T-cell (primary cell): ENCODE data around the gene HOXB7. TPM values are rescaled to one million over a fixed set of nuclear protein-coding genes. Genes with fewer than 3 reads are reported as not detected.
A peak's percentile ranks its signal among the peaks of the same experiment; 100 is the strongest.

Experiments used
- ATAC-seq, 4 experiments: fragments of 200-7000 bp in 3 of 4; fragments of 150-1000 bp in 1 of 4; cut with Tn5 transposase; replicated peaks in 1 of 4; 1 replicate in 3 of 4; 2 replicates in 1 of 4; pipeline ENCODE4 v1.10.0; 2021; ENCODE audit warnings: moderate library complexity in 3 of 4, mild to moderate bottlenecking in 2 of 4, moderate number of reproducible peaks in 1 of 4
- CTCF ChIA-PET, 2 donors: fragments of 300-600 bp; sonication (Branson Sonifier 250); formaldehyde crosslinking; loops; one replicate each; lab custom pipeline; 2022; ENCODE audit warnings: antibody characterized with exemption in 2 of 2; lab: Charles Lee
- POLR2A ChIA-PET, 2 donors: fragments of 300-600 bp; sonication (Branson Sonifier 250); formaldehyde crosslinking; loops; one replicate each; lab custom pipeline; 2022; ENCODE audit warnings: antibody characterized with exemption in 2 of 2; lab: Charles Lee
- DNase-seq, 35 experiments: peaks; one replicate each; pipeline versions ENCODE4 v3.0.0 to v3.0.0-alpha.2; 2013 to 2023
- H3K27ac ChIP-seq: one replicate; pipeline ENCODE4 v1.5.1; 2013; ENCODE audit warnings: low read length
- H3K27me3 ChIP-seq, 2 experiments: replicated peaks in 1 of 2; 1 replicate in 1 of 2; 2 replicates in 1 of 2; pipeline versions ENCODE4 v1.6.1 to v1.7.0; 2013; ENCODE audit warnings: low read length in 1 of 2, mixed read lengths in 1 of 2; ENCODE audit not compliant: control insufficient read depth in 2 of 2, insufficient read depth in 2 of 2; ENCODE audit errors: extremely low read depth in 1 of 2
- H3K36me3 ChIP-seq, 2 donors: 1 replicate in 1 of 2; 2 replicates in 1 of 2; pipeline versions ENCODE4 v1.6.1 to v1.7.0; 2013; ENCODE audit warnings: low read length in 1 of 2; ENCODE audit not compliant: control insufficient read depth in 2 of 2, insufficient read depth in 1 of 2; ENCODE audit errors: extremely low read depth in 1 of 2
- H3K4me1 ChIP-seq, 2 experiments: 1 replicate in 1 of 2; 2 replicates in 1 of 2; pipeline versions ENCODE4 v1.6.1 to v1.7.0; 2013; ENCODE audit warnings: low read length in 2 of 2, mixed read lengths in 1 of 2; ENCODE audit not compliant: insufficient read depth in 2 of 2, control insufficient read depth in 1 of 2; ENCODE audit errors: extremely low read depth in 1 of 2
- H3K4me3 ChIP-seq, 2 donors: 1 replicate in 1 of 2; 2 replicates in 1 of 2; pipeline versions ENCODE4 v1.5.1 to v1.7.0; 2013; ENCODE audit warnings: mild to moderate bottlenecking in 2 of 2, low read length in 1 of 2, moderate library complexity in 1 of 2; ENCODE audit not compliant: control insufficient read depth in 1 of 2; ENCODE audit errors: extremely low read depth in 1 of 2
- H3K9me3 ChIP-seq: 2 replicates; pipeline ENCODE4 v1.7.0; 2013
- H3K27ac Mint-ChIP-seq, 2 donors: one replicate each; pipeline ENCODE4 v1.8.0; 2020 to 2021; ENCODE audit warnings: mild to moderate bottlenecking in 2 of 2, mixed read lengths in 2 of 2
- H3K27me3 Mint-ChIP-seq, 2 donors: one replicate each; pipeline ENCODE4 v1.8.0; 2021 to 2022; ENCODE audit warnings: mixed read lengths in 2 of 2
- H3K36me3 Mint-ChIP-seq: one replicate; pipeline ENCODE4 v1.8.0; 2021; ENCODE audit warnings: mixed read lengths
- H3K4me1 Mint-ChIP-seq, 3 donors: one replicate each; pipeline ENCODE4 v1.8.0; 2020 to 2022; ENCODE audit warnings: mixed read lengths in 3 of 3, mild to moderate bottlenecking in 1 of 3
- H3K4me3 Mint-ChIP-seq, 3 donors: one replicate each; pipeline ENCODE4 v1.8.0; 2020 to 2022; ENCODE audit warnings: mild to moderate bottlenecking in 3 of 3, mixed read lengths in 3 of 3, moderate library complexity in 3 of 3
- H3K9me3 Mint-ChIP-seq, 3 donors: one replicate each; pipeline ENCODE4 v1.8.0; 2020 to 2022; ENCODE audit warnings: mixed read lengths in 3 of 3
- WGBS: methylation state at CpG from one replicate; pipeline ENCODE4 v1.1.5; 2013; ENCODE audit warnings: missing lambda C conversion rate; ENCODE audit not compliant: insufficient coverage; 5-methylcytosine and 5-hydroxymethylcytosine counted together
- total RNA-seq, 35 experiments: library from RNA in 6 of 35; stranded (reverse) in 6 of 35; fragments of 120-200 nt in 1 of 35; gene quantifications; one replicate each; pipeline versions ENCODE4 v1.2.1 to v1.2.4 and lab custom pipeline; 2013 to 2026

The HOXB7 gene
- total RNA-seq, 5 donors from 2014 or later (not counting 1 experiment from before 2014, with no cell fraction given): 0.47 to 0.66 (median 0.60) TPM; not detected in 2

- H3K27me3 Mint-ChIP-seq: peaks cover 69 to 97% of the 10 kb centered on the region in 2 donors
- Histone ChIP-seq H3K4me3 (no peak overlapping the region), H3K27me3 (peaks cover 27 to 81% of the 10 kb centered on the region in 2 experiments), H3K9me3 (no peaks in the 10 kb centered on the region), H3K4me1 (peaks cover 0 to 25% of the 10 kb centered on the region in 2 experiments), H3K36me3 (no peaks in the 10 kb centered on the region), H3K27ac (no peak overlapping the region)
- peaks cover 19 to 26% (median 23%) of the 10 kb centered on the region in 3 donors for H3K4me1 Mint-ChIP-seq
- no peak overlapping the region for H3K4me3 Mint-ChIP-seq
- ChIA-PET POLR2A (interaction anchor here in 1 of 2 donors (0.7 kb wide), 1 partner anchor 634 kb away, joined by 3 read pairs; no protein-coding TSS in a partner anchor), CTCF (interaction anchor here in 1 of 2 donors (0.6 kb wide), 1 partner anchor 237 kb away, joined by 5 read pairs; no protein-coding TSS in a partner anchor)
- WGBS: 96% methylated on average over 3 of the region's 5 CpGs
- H3K9me3 Mint-ChIP-seq: no peaks in the 10 kb centered on the region
- ATAC-seq (no peak), DNase-seq (no peak)
- H3K27ac Mint-ChIP-seq: no peak overlapping the region
- no peaks in the 10 kb centered on the region for H3K36me3 Mint-ChIP-seq
These were observed 28.3 kb upstream of the HOXB7 start for GRCh38 chr17:48639136-48639535.

- POLR2A ChIA-PET: no interaction called here
- WGBS: 72% methylated on average over 12 of the region's 18 CpGs
- peaks cover 0 to 31% of the 10 kb centered on the region in 2 experiments for H3K4me1 ChIP-seq
- H3K4me3 ChIP-seq: no peak overlapping the region
- no peak overlapping the region for H3K27ac ChIP-seq
- no peaks in the 10 kb centered on the region for H3K36me3 Mint-ChIP-seq
- no peaks in the 10 kb centered on the region for H3K36me3 ChIP-seq
- H3K27me3 Mint-ChIP-seq: peaks cover 66 to 96% of the 10 kb centered on the region in 2 donors
- H3K4me3 Mint-ChIP-seq: no peak overlapping the region
- CTCF ChIA-PET: interaction anchor here in 1 of 2 donors (0.9 to 1.0 kb wide), 2 partner anchors 383 to 572 kb away, joined by 3 to 4 read pairs; no protein-coding TSS in a partner anchor
- no peaks in the 10 kb centered on the region for H3K9me3 Mint-ChIP-seq
- ATAC-seq (no peak), DNase-seq (no peak)
- peaks cover 23 to 83% of the 10 kb centered on the region in 2 experiments for H3K27me3 ChIP-seq
- peak overlapping the region in 1 of 2 donors; percentile 51 for H3K27ac Mint-ChIP-seq
- no peaks in the 10 kb centered on the region for H3K9me3 ChIP-seq
- peaks cover 19 to 29% (median 28%) of the 10 kb centered on the region in 3 donors for H3K4me1 Mint-ChIP-seq
These were observed 26.8 kb upstream of the HOXB7 start for GRCh38 chr17:48637323-48638260.

GRCh38 chr17:48636177-48637018 is 25.6 kb upstream of the HOXB7 start:
- Mint-ChIP-seq H3K4me3 (peak overlapping the region in 1 of 3 donors; percentile 49), H3K27ac (no peak overlapping the region), H3K36me3 (no peaks in the 10 kb centered on the region), H3K9me3 (no peaks in the 10 kb centered on the region), H3K4me1 (peaks cover 13 to 20% (median 19%) of the 10 kb centered on the region in 3 donors), H3K27me3 (peaks cover 67 to 96% of the 10 kb centered on the region in 2 donors)
- POLR2A ChIA-PET: interaction anchor here in 1 of 2 donors (0.6 kb wide), 1 partner anchor 443 kb away, joined by 4 read pairs; no protein-coding TSS in a partner anchor
- CTCF ChIA-PET: interaction anchor here (0.5 to 2.4 kb wide), 22 partner anchors 11 to 1416 kb away, joined by 3 to 10 read pairs (median 3); partner anchors contain the start of gene HOXB9 (in 1 of the 2)
- H3K27me3 ChIP-seq: peaks cover 26 to 83% of the 10 kb centered on the region in 2 experiments
- no peaks in the 10 kb centered on the region for H3K36me3 ChIP-seq
- DNase-seq: peak in 31 of 35 experiments; percentile 28 to 79 (median 60)
- H3K9me3 ChIP-seq: no peaks in the 10 kb centered on the region
- H3K27ac ChIP-seq: no peak overlapping the region
- 6% methylated on average over 34 of the region's 39 CpGs for WGBS
- peak; percentile 66 to 85 (median 80) for ATAC-seq
- H3K4me3 ChIP-seq: no peak overlapping the region
- H3K4me1 ChIP-seq: peaks cover 0 to 20% of the 10 kb centered on the region in 2 experiments

GRCh38 chr17:48634493-48635208 is 23.8 kb upstream of the HOXB7 start:
- Histone ChIP-seq H3K27ac (no peak overlapping the region), H3K4me1 (peaks cover 0 to 20% of the 10 kb centered on the region in 2 experiments), H3K4me3 (no peak overlapping the region), H3K27me3 (peaks cover 34 to 85% of the 10 kb centered on the region in 2 experiments), H3K36me3 (no peaks in the 10 kb centered on the region), H3K9me3 (no peaks in the 10 kb centered on the region)
- Mint-ChIP-seq H3K9me3 (no peaks in the 10 kb centered on the region), H3K36me3 (no peaks in the 10 kb centered on the region), H3K27ac (no peak overlapping the region), H3K27me3 (peaks cover 71 to 98% of the 10 kb centered on the region in 2 donors), H3K4me3 (peak overlapping the region in 1 of 3 donors; percentile 60), H3K4me1 (peaks cover 9 to 17% (median 16%) of the 10 kb centered on the region in 3 donors)
- ATAC-seq: no peak
- POLR2A ChIA-PET: no interaction called here
- DNase-seq: no peak
- WGBS: 91% methylated on average over 12 of the region's 20 CpGs
- CTCF ChIA-PET: interaction anchor here in 1 of 2 donors (2.4 kb wide), 1 partner anchor 9 kb away, joined by 7 read pairs; the partner anchor contains the start of gene HOXB9

- peaks cover 9 to 17% (median 16%) of the 10 kb centered on the region in 3 donors for H3K4me1 Mint-ChIP-seq
- no peak overlapping the region for H3K27ac Mint-ChIP-seq
- WGBS: 74% methylated on average over 32 of the region's 35 CpGs
- Histone ChIP-seq H3K36me3 (no peaks in the 10 kb centered on the region), H3K27ac (no peak overlapping the region), H3K9me3 (no peaks in the 10 kb centered on the region), H3K4me3 (no peak overlapping the region), H3K27me3 (peaks cover 41 to 91% of the 10 kb centered on the region in 2 experiments), H3K4me1 (peaks cover 0 to 20% of the 10 kb centered on the region in 2 experiments)
- H3K9me3 Mint-ChIP-seq: no peaks in the 10 kb centered on the region
- H3K36me3 Mint-ChIP-seq: no peaks in the 10 kb centered on the region
- peaks cover 80 to 98% of the 10 kb centered on the region in 2 donors for H3K27me3 Mint-ChIP-seq
- no peak for DNase-seq
- CTCF ChIA-PET: no interaction called here
- H3K4me3 Mint-ChIP-seq: peak overlapping the region in 1 of 3 donors; percentile 60
- POLR2A ChIA-PET: no interaction called here
- no peak for ATAC-seq
These were observed 22.5 kb upstream of the HOXB7 start for GRCh38 chr17:48633266-48633677.
